Activated CD8-positive, alpha-beta memory T cell treated with anti-CD3 and anti-CD28 coated beads for 36 hours (primary cell): ENCODE measurements around the gene PPM1J. TPM values are rescaled to one million over a fixed set of nuclear protein-coding genes. Genes with fewer than 3 reads are reported as not detected.

Experiments
- CTCF ChIA-PET: fragments of 350-600 bp; sonication (Branson Sonifier 250); formaldehyde crosslinking; loops from one replicate; lab custom pipeline; 2021; ENCODE audit warnings: antibody characterized with exemption; lab: Charles Lee
- POLR2A ChIA-PET: fragments of 350-600 bp; sonication (Branson Sonifier 250); formaldehyde crosslinking; loops from one replicate; lab custom pipeline; 2021; ENCODE audit warnings: antibody characterized with exemption; lab: Charles Lee
- total RNA-seq, 2 experiments: library from RNA; stranded (reverse); gene quantifications; one replicate each; pipeline ENCODE4 v1.2.3, GENCODE V29; 2021

Gene PPM1J
- total RNA-seq, 2 experiments from 2014 or later = 0.42 to 0.88 TPM

DNA sequence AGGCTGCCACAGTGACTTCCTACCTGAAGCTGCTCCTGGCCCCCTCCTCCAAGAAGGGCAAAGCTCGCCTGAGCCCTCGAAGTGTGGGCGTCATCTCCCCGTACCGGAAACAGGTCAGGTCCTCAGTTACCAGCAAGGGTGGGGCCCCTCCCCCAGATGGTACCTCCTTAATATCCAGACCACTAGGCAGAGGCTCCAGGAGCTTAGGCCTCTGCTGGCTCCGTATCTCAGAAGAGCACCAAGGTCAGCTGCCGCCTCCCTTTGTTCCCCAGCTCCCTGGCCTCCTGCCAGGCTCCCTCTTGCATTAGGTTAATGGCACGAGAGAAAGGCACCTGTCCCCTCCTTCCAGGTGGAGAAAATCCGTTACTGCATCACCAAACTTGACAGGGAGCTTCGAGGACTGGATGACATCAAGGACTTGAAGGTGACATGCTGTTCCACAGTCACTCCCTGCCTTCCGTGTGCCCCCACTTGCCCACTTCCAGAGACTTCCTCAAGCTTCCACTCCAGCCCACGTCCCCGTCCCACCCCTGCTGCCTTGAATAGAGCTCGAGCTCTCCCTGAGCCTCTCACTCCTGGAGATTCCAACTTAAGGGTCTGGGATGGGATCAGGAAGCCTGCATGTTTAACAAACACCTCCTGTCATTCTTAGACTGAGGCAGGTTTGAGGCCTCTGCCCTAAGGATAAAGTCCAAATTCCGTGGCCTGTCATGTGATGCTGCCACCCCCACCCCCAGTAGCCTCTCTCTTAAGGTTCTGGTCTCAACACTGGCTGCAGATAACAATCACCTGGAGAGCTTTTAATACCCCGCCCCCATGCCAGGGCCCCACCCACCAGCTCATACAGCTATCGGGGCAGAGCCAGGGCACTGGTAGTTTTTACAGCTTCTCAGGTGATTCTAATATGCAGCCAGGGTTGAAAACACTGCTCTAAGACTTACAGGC lies 16.5 kb downstream of the PPM1J start:
- CTCF ChIA-PET = interaction anchor here (1.5 kb wide), 1 partner anchor 196 kb away, joined by 3 read pairs; no protein-coding TSS in a partner anchor

DNA sequence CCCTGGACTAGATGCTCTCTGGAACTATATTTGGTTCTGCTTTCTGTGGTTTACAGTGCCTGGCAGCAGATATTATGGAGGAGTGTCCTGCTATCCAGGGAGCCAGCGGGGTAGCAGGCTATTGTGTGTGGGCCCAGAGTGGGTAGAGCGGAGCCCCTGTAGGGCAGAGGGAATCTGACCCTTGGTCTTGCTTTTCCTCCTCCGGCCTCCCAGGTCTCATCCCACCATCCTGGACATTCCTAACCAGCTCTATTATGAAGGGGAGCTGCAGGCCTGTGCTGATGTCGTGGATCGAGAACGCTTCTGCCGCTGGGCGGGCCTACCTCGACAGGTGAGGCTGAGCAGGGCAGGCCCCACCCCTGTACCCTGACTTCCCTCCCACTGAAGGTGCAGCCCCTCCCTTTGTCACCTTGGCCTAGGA lies 17.3 kb downstream of the PPM1J start:
- CTCF ChIA-PET = interaction anchor here (1.5 kb wide), 1 partner anchor 195 kb away, joined by 3 read pairs; no protein-coding TSS in a partner anchor
- POLR2A ChIA-PET = interaction anchor here (0.9 kb wide), 1 partner anchor 24 kb away, joined by 3 read pairs; the partner anchor contains the start of gene MOV10

More for the DNA sequence above, 16.5 kb downstream of the PPM1J start:
- POLR2A ChIA-PET = no interaction called here

DNA sequence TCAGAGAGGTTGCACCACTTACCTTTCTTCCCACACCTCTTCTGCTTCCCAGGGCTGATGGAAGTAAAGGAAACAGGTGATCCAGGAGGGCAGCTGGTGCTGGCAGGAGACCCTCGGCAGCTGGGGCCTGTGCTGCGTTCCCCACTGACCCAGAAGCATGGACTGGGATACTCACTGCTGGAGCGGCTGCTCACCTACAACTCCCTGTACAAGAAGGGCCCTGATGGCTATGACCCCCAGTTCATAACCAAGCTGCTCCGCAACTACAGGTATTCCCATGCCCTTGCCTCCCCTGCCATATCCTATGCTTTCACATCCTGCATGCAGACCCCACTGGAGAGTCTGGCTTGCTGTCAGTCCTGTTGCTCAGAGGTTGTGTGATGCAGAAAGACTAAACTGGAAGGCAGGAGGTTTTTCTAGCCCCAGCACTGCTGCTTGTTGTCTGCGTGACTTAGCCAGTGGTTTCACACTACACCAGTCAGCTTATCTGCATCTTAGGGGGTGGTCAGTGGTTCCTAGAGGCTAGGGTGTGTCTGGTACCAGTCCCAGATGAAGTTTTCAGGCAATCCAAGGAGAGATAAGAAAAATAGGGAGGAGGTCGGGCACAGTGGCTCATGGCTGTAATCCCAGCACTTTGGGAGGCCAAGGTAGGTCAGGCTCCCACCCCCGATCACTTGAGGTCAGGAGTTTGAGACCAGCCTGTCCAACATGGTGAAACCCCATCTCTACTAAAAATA lies 18.4 kb downstream of the PPM1J start:
- ChIA-PET CTCF (interaction anchor here (1.1 to 1.8 kb wide), 2 partner anchors 9 to 19 kb away, joined by 3 to 9 read pairs; partner anchors contain the start of gene PPM1J), POLR2A (interaction anchor here (0.9 kb wide), 1 partner anchor 23 kb away, joined by 3 read pairs; the partner anchor contains the start of gene MOV10)

DNA sequence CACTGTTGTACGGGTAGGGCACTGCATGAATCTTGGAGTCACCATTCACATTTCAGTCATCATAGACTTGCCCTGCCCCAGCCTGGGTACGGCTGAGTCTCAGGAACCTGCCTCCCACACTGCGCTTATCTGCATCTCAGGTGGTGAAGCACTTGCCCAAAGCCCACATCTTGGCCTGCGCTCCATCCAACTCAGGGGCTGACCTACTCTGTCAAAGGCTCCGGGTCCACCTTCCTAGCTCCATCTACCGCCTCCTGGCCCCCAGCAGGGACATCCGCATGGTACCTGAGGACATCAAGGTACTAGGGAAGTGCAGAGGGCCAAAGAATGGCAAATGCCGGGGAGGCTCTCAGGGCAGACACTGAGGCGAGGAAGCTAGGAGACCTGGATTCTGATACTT lies 19.9 kb downstream of the PPM1J start:
- CTCF ChIA-PET = interaction anchor here (1.8 kb wide), 1 partner anchor 21 kb away, joined by 9 read pairs; the partner anchor contains the start of gene PPM1J

DNA sequence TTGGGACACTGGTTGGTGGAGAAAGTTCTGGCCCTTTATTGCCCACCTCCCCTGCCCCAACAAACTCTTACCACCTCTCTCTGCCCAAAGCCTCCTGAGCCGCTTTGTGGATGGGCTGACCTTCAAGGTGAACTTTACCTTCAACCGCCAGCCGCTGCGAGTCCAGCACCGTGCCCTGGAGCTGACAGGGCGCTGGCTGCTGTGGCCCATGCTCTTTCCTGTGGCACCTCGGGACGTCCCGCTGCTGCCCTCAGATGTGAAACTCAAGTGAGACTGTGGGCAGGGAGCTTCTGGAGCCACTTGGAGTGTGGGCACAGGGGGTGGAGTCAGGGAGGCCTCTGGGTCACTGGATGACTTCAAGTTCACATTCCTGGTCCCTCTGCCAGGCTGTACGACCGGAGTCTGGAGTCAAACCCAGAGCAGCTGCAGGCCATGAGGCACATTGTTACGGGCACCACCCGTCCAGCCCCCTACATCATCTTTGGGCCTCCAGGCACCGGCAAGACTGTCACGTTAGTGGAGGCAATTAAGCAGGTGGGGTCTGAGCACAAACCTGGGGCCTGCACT lies 20.7 kb downstream of the PPM1J start:
- POLR2A ChIA-PET = interaction anchor here (0.6 kb wide), 2 partner anchors 20 to 526 kb away, joined by 3 to 6 read pairs; partner anchors contain the start of gene MOV10
- CTCF ChIA-PET = no interaction called here

More for the DNA sequence above, 19.9 kb downstream of the PPM1J start:
- POLR2A ChIA-PET = no interaction called here

DNA sequence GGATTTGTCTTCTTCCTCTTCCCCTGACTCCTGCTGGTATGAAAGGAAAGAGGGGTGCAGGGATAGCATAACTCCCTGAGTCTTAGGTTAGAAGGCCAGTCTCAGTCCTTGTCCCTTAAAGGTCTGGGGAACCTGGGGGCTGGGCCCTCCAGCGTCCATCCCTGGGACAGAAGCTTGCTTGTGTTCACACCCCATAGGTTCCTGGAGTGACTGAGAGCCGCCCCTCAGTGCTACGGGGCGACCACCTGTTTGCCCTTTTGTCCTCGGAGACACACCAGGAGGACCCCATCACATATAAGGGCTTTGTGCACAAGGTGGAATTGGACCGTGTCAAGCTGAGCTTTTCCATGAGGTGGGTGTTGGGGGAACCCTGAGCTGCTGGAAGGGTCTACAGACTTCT lies 21.3 kb downstream of the PPM1J start:
- ChIA-PET CTCF (no interaction called here), POLR2A (interaction anchor here (0.6 kb wide), 1 partner anchor 19 kb away, joined by 3 read pairs; the partner anchor contains the start of gene MOV10)

DNA sequence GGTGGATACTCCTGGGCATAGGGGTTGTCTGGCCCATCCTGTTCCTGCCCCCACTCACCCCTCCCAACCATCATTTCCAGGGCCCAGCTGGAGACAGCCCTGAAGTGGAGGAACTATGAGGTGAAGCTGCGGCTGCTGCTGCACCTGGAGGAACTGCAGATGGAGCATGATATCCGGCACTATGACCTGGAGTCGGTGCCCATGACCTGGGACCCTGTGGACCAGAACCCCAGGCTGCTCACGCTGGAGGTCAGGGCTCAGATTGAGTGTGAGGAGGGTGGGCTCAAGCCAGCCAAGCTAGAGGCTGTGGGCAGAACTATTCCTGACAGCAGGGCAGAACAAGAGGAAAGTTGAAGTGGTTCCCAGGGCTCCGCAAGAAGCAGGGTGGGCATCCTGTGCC lies 22.5 kb downstream of the PPM1J start:
- POLR2A ChIA-PET = no interaction called here

DNA sequence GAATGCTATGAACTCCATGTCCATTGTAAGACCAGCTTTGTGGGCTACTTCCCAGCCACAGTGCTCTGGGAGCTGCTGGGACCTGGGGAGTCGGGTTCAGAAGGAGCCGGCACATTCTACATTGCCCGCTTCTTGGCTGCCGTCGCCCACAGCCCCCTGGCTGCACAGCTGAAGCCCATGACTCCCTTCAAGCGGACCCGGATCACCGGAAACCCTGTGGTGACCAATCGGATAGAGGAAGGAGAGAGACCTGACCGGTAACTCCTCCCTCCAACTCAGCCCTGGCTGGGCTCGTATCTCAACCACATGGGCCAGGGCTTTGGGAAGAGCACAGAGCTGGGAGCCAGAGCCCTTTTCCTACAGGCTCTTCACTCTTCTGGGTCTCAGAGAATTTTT lies 25.3 kb downstream of the PPM1J start:
- CTCF ChIA-PET = interaction anchor here (1.0 to 2.2 kb wide), 3 partner anchors 15 to 27 kb away, joined by 3 to 5 read pairs (median 4); partner anchors contain the start of gene MOV10

More for the DNA sequence above, 22.5 kb downstream of the PPM1J start:
- CTCF ChIA-PET = no interaction called here

DNA sequence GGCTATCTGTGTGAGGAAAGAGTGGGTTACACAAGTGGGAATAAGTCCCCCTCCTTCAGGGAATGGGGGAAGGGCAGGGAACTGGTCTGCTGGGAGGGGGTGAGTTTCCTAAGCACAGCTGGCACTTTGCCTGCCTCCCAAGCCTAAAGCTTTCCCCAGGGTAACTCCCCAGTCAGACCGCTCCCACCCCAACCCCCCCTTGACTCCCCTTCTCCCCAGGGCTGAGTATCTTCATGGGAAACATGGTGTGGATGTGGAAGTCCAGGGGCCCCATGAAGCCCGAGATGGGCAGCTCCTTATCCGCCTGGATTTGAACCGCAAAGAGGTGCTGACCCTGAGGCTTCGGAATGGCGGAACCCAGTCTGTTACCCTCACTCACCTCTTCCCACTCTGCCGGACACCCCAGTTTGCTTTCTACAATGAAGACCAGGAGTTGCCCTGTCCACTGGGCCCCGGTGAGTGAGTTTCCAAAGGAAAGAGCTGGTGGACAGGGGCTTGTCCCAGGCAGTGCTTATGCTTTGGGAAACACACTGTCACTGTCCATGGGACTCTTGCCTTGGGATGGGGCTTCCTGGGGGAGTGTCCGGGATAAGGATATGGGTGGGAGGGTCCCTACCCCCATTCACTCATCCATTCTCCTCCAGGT lies 25.8 kb downstream of the PPM1J start:
- CTCF ChIA-PET = interaction anchor here (0.6 to 2.2 kb wide), 4 partner anchors 15 to 67 kb away, joined by 3 to 5 read pairs (median 4); partner anchors contain the start of gene MOV10
- POLR2A ChIA-PET = no interaction called here

More for the DNA sequence above, 25.3 kb downstream of the PPM1J start:
- POLR2A ChIA-PET = no interaction called here

DNA sequence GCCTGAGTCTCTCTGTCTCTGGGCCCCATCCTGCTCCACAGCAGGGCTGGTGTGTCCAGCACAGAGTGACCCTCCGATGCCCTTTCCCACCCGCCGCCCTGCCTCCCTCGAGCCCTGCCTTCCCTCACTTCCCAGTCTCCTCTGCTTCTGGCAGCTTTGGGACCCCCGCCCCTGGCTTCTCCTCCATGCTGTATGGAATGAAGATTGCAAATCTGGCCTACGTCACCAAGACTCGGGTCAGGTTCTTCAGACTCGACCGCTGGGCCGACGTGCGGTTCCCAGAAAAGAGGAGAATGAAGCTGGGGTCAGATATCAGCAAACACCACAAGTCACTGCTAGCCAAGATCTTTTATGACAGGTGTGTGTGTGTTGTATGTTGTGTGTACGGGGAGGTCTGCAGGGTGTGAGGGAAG lies 26.3 kb downstream of the PPM1J start:
- ChIA-PET POLR2A (no interaction called here), CTCF (interaction anchor here (0.6 to 2.2 kb wide), 2 partner anchors 16 to 67 kb away, joined by 4 to 5 read pairs; no protein-coding TSS in a partner anchor)

DNA sequence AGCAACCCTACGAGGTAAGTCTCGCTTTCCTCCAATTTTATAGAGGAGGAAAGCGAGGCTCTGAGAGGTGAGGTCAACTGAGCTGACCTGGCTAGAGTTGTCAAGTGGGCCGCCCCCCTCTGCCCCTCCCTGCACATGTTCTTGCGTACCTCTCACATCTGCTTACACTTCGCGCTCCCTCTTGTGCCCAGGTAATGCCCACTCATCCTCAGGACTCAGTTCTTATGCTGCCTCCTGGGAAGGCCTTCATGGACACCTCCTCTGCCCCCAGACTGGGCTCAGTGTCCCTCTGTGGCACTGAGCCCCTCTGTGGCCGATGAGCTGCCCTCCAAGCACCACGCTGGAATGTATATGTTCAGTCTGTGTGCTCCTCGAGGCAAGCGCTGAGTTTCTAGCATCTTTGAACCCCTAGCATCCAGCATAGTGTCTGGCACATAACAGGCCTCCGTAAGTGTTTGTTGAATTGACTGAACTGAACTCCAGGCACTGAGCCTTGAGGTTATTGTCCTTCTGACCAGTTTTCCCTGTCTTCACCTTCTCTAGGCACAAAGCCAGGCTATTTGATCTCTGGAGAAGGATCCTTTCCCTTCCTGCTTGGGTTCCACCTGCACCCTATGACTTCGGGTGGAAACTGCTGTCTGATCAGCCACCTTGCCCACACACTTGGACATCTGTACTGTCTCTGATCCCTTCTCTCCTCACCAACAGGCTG lies 27.2 kb downstream of the PPM1J start:
- ChIA-PET POLR2A (no interaction called here), CTCF (interaction anchor here (0.8 kb wide), 1 partner anchor 8 kb away, joined by 3 read pairs; no protein-coding TSS in a partner anchor)

DNA sequence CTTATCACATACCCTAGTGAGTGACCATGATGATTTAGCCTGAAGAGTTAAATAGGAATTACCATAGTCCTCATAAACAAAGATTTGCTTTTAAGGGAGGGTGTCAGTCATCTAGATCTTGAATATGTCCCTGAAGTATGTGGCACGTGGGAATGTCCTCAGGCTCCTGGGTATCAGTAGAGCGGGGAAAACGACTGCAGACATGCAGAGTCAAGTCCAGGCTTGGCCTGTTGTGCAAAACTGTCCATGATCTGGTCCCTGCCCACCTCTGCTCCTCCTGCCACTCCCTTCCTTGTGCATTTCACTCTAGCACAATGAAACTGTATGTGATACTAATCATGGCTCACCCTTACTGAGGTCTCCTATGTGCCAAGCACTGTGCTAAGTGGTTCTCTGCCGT lies 27.8 kb downstream of the PPM1J start:
- ChIA-PET POLR2A (no interaction called here), CTCF (interaction anchor here (0.8 kb wide), 1 partner anchor 9 kb away, joined by 3 read pairs; no protein-coding TSS in a partner anchor)

DNA sequence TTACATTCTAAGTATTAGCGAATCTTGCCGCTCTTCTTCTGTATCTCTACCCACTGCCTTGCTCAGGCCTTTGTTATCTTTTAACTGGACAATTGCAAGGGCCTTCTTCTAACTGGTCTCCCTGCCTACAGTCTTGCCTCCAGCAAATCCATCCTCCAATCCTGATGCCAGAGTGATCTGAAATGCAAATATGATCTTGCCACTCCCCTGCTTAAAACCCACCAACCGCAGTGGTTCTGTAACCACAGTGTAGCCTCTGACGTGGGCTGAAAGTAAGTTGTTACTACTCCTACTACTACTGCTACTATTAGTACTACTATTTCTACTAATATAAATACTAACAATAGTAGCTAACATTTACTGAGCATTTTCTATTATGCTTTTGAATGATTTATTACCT lies 28.3 kb downstream of the PPM1J start:
- ChIA-PET CTCF (no interaction called here), POLR2A (no interaction called here)

DNA sequence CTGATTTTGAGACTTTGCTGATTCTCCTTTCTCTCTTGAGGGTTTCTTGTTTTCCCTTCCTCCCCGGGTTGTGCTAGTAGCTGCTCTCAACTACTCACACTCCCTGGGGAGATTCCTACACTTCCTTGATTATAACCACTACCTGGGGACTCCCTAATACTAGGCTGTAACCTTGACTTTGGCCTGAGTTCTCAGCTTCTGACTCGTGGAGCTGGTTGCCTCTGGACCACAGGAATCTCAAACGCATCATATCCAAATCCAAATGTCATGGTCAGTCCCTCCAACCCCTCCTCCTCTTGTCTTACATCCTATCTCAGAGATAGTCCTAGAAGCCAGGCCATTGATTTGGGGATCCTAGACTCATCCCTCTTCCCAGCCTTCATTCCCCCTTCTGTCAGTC lies 28.7 kb downstream of the PPM1J start:
- ChIA-PET POLR2A (no interaction called here), CTCF (no interaction called here)

DNA sequence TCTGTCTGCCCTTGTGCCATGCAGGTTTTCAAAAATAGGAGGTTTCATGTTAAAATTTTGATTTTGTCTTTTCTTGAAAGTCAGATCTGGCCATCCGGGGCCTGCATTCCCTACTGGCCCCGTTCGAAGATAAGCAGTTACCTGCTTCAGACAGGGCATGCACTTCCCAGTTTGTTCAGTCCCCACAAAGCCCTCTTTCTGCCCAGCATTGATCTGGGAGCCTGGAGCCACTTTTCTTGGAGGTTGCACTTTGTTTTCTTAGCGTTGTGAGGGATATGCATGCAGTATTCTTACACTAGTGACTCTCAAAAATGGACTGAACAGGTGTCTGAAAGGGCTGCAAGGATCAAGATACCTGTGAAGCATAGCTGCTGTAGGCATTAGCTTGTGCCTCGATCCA lies 29.2 kb downstream of the PPM1J start:
- ChIA-PET POLR2A (no interaction called here), CTCF (no interaction called here)

DNA sequence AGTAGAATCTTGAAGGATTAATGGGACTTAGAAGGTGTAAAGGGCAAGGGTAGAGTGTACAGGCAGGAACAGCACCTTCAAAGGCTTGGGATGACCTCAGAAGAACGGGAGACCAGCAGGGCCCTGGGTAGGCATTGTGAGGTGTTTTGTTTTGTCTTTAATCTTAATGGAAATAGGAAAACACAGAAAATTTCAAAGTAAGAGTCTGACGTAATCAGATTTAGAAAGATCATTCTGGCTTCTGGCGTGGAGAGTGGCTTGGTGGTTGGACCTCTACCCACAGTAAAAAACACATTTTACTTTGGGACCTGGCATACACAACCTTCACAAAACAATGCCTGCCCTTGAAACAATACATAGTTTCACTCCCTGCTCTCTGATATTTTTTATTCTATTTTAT lies 36.5 kb downstream of the PPM1J start:
- CTCF ChIA-PET = no interaction called here

DNA sequence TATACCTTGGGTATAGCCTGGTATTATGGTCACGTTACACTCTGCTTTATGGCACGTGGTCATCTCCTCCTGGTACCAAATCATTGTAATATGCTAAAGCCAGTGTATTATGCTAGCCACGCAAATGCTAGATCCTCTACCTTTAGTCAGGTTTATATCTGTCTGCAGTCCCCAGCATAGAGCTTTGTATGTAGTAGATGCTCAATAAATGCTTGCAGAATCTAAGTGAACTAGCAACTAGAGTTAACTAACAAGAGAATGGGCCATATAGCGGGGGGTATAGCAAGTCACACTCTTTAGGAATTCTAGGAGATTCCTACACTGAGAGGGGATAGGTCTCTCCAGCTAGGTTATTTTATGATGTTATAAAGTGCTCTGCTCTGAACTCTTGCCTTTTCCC lies 37.6 kb downstream of the PPM1J start:
- ChIA-PET CTCF (no interaction called here), POLR2A (no interaction called here)

More for the DNA sequence above, 36.5 kb downstream of the PPM1J start:
- POLR2A ChIA-PET = no interaction called here

DNA sequence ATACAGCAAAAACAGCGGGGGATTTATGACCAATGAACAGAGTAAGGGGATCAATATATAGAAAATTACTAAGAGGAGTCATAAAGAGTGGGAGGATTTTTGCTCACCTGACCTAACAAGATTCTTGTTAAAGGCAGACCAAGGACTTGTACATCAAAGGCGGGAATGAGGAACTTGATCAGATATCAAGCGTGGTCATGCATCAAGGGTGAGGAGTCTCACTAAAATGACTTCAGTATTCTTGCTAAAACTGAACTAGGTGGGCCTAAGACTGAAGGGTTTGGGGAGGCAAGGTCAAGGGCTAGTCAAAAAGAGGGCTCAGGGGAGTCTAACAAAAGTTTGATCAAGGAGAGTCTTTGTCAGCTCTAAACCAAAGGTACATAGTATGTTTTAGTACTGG lies 38.6 kb downstream of the PPM1J start:
- CTCF ChIA-PET = no interaction called here
- POLR2A ChIA-PET = interaction anchor here (2.4 kb wide), 1 partner anchor 28 kb away, joined by 12 read pairs; no protein-coding TSS in a partner anchor
